Uterus (tissue), 2 donors: Measurements from ENCODE around the gene CSPG4.
"Not testable (repeated sequence)": the region's sequence is repeated elsewhere in the genome, so short reads cannot be mapped to it uniquely, and the experiment has no call there.

Source experiments
- CTCF ChIP-seq, 4 experiments: fragments of 200-600 bp in 2 of 4; fragments of 450-650 bp in 2 of 4; sonication (generic) in 2 of 4; IDR thresholded peaks; one replicate each; pipeline ENCODE4 v1.5.1; 2016 to 2019; ENCODE audit warnings: antibody characterized with exemption in 4 of 4, mild to moderate bottlenecking in 2 of 4, moderate library complexity in 1 of 4
- POLR2A ChIP-seq, 2 donors: fragments of 450-650 bp; IDR thresholded peaks; one replicate each; pipeline ENCODE4 v1.6.1; 2016; ENCODE audit warnings: antibody characterized with exemption in 2 of 2, mild to moderate bottlenecking in 1 of 2, moderate library complexity in 1 of 2

- not testable (repeated sequence) for TF ChIP-seq CTCF, POLR2A (IDR thresholded peaks at IDR 0.05)
These were observed 1.2 kb downstream of the CSPG4 start for GRCh38 chr15:75711495-75711894.
